K562 (cell line): ENCODE measurements around the gene CDKL5. TPM values are rescaled to one million over a fixed set of nuclear protein-coding genes. Genes with fewer than 3 reads are reported as not detected.

Experiments
- CHCHD3 ChIP-seq: fragments of 250-450 bp; sonication (Bioruptor Pico); IDR thresholded peaks from 2 replicates; pipeline ENCODE4 v2.1.2; 2022; ENCODE audit warnings: mild to moderate bottlenecking
- CLOCK ChIP-seq: fragments of 250-450 bp; sonication (Bioruptor Pico); IDR thresholded peaks from 2 replicates; pipeline ENCODE4 v1.4.0; 2020; ENCODE audit warnings: mild to moderate bottlenecking, moderate library complexity, borderline replicate concordance
- NCOA2 ChIP-seq, 2 experiments: fragments of 450-650 bp; IDR thresholded peaks; 2 replicates each; pipeline ENCODE4 v1.6.1; 2018; ENCODE audit warnings: mild to moderate bottlenecking in 2 of 2, moderate library complexity in 1 of 2; ENCODE audit not compliant: partially characterized antibody in 2 of 2
- NCOA4 ChIP-seq: fragments of 450-650 bp; IDR thresholded peaks from 2 replicates; pipeline ENCODE4 v1.6.1; 2018; ENCODE audit warnings: mild to moderate bottlenecking; ENCODE audit not compliant: partially characterized antibody
- SMC3 ChIP-seq: conservative IDR thresholded peaks from 2 replicates; pipeline ENCODE4 v1.6.1; 2011; ENCODE audit warnings: low read depth, low read length, improper control_type of control experiment; ENCODE audit not compliant: insufficient read depth
- SREBF2 ChIP-seq: sonication (generic); formaldehyde crosslinking; IDR thresholded peaks from 2 replicates; pipeline ENCODE4 v1.4.0; 2020; ENCODE audit warnings: mild to moderate bottlenecking, missing genetic modification reagents
- SRSF1 ChIP-seq: fragments of 200-400 bp; formaldehyde crosslinking; IDR thresholded peaks from 2 replicates; pipeline ENCODE4 v1.6.1; 2017; ENCODE audit warnings: mild to moderate bottlenecking, low read depth, low read length, moderate library complexity
- TAF9B ChIP-seq: fragments of 450-650 bp; IDR thresholded peaks from 2 replicates; pipeline ENCODE4 v1.6.1; 2018; ENCODE audit warnings: mild to moderate bottlenecking; ENCODE audit not compliant: partially characterized antibody
- ZNF408 ChIP-seq: fragments of 250-450 bp; sonication (Bioruptor Pico); IDR thresholded peaks from 2 replicates; pipeline ENCODE4 v1.4.0; 2020; ENCODE audit warnings: low read depth, mild to moderate bottlenecking, moderate library complexity
- polyA plus RNA-seq, 8 experiments: library from polyadenylated mRNA; depleted of rRNA in 4 of 8; stranded (reverse) in 5 of 8; unstranded in 3 of 8; fragments of >200 nt; fragmentation: Nextera tagmentation in 2 of 8; fragmentation: Illumina TruSeq in 1 of 8; extraction: Ambion mirVana in 2 of 8; extraction: Trizol in 1 of 8; gene quantifications; 2 replicates each; pipeline versions ENCODE4 v1.2.1 to v1.2.3, GENCODE V29; 2011 to 2014; ENCODE audit warnings: inconsistent platforms in 1 of 8, missing spikeins in 1 of 8
- total RNA-seq, 7 experiments: library from RNA; depleted of rRNA in 6 of 7; stranded (reverse); fragments of >200 nt in 6 of 7; fragmentation: Illumina TruSeq in 2 of 7; extraction: Trizol in 2 of 7; gene quantifications; 2 replicates each; pipeline versions ENCODE4 v1.2.1 to v1.2.3, GENCODE V29; 2011 to 2021; ENCODE audit warnings: low replicate concordance in 1 of 7

The CDKL5 gene
- total and polyA plus RNA-seq, 9 of the 15 experiments (the other 6 are each of a cell fraction or from before 2014, with no cell fraction given) = under 0.01 to 0.21 (median 0.04) TPM

GRCh38 chrX:18401848-18402213, 23.6 kb upstream of the CDKL5 start (continued):
- TF ChIP-seq CLOCK (CRISPR knock-in tag) (no peak), CHCHD3 (CRISPR knock-in tag) (no peak), SREBF2 (CRISPR knock-in tag) (no peak), SRSF1 (no peak), TAF9B (no peak), NCOA4 (no peak), SMC3 (no peak), ZNF408 (no peak), NCOA2 (IDR thresholded peaks at IDR 0.05; ENCODE audit: partially characterized antibody in 2 of 2) (no peak)
